Nephron progenitor cell (in vitro differentiated cells): ENCODE measurements around the gene CHAC1.

Experiments
- DNase-seq: peaks from one replicate; pipeline ENCODE4 v3.0.0; 2021
- H3K27ac Mint-ChIP-seq: 2 replicates; pipeline ENCODE4 v1.8.0; 2021; ENCODE audit warnings: mild to moderate bottlenecking, moderate library complexity, mixed read lengths
- H3K27me3 Mint-ChIP-seq: 2 replicates; pipeline ENCODE4 v1.8.0; 2021; ENCODE audit warnings: mild to moderate bottlenecking, low read depth, mixed read lengths; ENCODE audit not compliant: poor library complexity
- H3K36me3 Mint-ChIP-seq: 2 replicates; pipeline ENCODE4 v1.8.0; 2021; ENCODE audit warnings: low read depth, mixed read lengths
- H3K4me1 Mint-ChIP-seq: 2 replicates; pipeline ENCODE4 v1.8.0; 2021; ENCODE audit warnings: mixed read lengths
- H3K4me3 Mint-ChIP-seq: 2 replicates; pipeline ENCODE4 v1.8.0; 2021; ENCODE audit warnings: mild to moderate bottlenecking, moderate library complexity, mixed read lengths
- H3K9me3 Mint-ChIP-seq: 2 replicates; pipeline ENCODE4 v1.8.0; 2021; ENCODE audit warnings: mild to moderate bottlenecking, moderate library complexity, mixed read lengths
- TF ChIP-seq, protein P1 (sequence below): fragments of 200-600 bp; sonication (generic); IDR thresholded peaks from 2 replicates; pipeline ENCODE4 v1.5.0; 2021; ENCODE audit warnings: antibody characterized with exemption

The CHAC1 gene

DNA sequence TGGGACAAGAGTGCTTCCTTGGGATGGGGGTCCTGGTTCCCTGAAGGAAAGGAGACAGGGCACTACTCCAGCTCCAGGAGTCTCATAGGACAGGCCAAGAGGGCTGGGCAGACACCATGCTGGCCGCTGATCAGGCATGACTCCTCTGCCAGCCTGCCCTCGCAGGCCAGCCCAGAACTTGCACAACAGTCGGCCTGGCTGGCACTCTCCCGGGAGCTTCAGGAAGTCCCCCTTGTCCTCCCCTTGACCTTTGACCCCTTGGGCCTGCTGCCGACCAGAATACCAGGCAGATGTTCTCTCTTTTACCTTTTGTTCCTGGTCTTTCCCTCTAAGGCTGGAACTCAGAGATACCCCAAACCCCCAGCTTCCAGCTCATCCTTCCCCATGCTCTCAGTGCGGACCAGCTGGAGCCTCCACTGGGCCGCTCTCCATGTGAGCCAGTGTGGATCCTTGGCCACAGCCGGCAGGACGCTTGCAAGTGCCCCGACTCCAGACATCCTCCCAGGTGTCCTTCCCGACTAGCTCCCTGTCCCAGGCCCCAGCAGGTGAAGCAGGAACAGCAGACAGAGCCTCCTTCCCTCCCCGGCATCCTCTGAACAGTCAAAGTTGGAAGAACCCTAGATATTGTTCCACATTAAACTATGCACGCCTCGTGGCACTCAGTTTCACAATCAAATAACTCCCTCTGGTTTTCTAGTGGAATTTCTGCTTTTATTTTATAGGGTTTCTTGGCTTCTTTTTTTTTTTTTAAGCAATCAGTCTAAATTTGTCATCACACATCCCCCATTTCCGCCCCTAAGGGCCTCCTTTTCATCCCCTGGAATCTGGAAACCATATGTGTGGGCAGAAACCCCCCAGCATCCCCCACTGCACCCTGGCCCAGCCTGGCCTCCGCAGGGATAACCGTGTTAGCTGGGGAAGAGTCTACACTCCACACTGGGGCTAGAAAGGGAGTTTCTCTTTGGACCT, 43.3 kb upstream of the CHAC1 start:
- TF ChIP-seq, protein P1, sequence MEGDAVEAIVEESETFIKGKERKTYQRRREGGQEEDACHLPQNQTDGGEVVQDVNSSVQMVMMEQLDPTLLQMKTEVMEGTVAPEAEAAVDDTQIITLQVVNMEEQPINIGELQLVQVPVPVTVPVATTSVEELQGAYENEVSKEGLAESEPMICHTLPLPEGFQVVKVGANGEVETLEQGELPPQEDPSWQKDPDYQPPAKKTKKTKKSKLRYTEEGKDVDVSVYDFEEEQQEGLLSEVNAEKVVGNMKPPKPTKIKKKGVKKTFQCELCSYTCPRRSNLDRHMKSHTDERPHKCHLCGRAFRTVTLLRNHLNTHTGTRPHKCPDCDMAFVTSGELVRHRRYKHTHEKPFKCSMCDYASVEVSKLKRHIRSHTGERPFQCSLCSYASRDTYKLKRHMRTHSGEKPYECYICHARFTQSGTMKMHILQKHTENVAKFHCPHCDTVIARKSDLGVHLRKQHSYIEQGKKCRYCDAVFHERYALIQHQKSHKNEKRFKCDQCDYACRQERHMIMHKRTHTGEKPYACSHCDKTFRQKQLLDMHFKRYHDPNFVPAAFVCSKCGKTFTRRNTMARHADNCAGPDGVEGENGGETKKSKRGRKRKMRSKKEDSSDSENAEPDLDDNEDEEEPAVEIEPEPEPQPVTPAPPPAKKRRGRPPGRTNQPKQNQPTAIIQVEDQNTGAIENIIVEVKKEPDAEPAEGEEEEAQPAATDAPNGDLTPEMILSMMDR = no peak
- Mint-ChIP-seq H3K27ac (peak overlapping the region; percentile 33), H3K9me3 (no peaks in the 10 kb centered on the region), H3K4me3 (peak overlapping the region; percentile 41), H3K36me3 (no peaks in the 10 kb centered on the region), H3K27me3 (peaks cover 10% of the 10 kb centered on the region), H3K4me1 (peaks cover 59% of the 10 kb centered on the region)
- no peak for DNase-seq

DNA sequence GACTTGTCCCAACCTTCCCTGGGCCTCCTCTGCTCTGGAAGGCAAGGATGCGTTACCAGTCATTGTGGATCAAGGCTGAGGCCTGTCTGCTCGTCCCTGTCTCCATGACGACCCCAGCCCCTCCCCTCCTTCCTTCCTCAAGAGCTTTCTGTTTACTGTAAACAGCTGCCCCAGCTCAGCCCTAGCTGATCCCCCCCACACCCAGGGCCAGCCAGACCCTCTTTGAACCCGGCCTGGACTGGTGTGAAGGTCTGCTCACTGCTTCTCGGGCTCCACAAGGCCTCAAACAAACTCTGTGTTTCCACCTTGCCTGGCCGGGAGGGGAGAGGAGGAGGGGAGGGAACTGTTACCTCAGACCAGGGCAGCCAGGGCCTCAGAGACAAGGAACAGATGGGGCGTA, 42.1 kb upstream of the CHAC1 start:
- DNase-seq = peak; percentile 65
- H3K4me3 Mint-ChIP-seq = peak overlapping the region; percentile 23
- peak overlapping the region; percentile 98 for H3K27ac Mint-ChIP-seq
- peaks cover 60% of the 10 kb centered on the region for H3K4me1 Mint-ChIP-seq
- no peaks in the 10 kb centered on the region for H3K36me3 Mint-ChIP-seq
- peaks cover 12% of the 10 kb centered on the region for H3K27me3 Mint-ChIP-seq
- TF ChIP-seq, protein P1 = no peak
- H3K9me3 Mint-ChIP-seq = no peaks in the 10 kb centered on the region

DNA sequence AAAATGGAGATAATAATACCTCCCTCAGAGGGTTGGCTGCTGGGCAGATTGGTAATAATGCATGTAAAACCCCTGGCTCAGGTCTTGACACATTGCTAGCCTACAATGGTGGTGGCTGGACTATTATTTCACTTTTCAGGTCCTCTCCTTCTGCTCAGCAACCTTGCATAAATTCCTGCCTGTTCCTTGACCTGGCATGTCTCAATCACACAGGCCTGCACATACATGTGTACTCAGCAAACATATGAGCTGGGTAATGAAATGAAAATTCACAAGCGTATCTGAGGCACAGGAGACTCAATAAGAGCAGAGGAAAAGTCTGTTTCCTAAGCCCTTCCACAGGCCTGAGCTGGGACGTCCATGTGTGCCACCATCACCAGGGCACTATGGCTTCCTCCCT, 41.6 kb upstream of the CHAC1 start:
- no peaks in the 10 kb centered on the region for H3K36me3 Mint-ChIP-seq
- H3K9me3 Mint-ChIP-seq = no peaks in the 10 kb centered on the region
- peaks cover 65% of the 10 kb centered on the region for H3K4me1 Mint-ChIP-seq
- H3K27ac Mint-ChIP-seq = peak overlapping the region; percentile 98
- no peak overlapping the region for H3K4me3 Mint-ChIP-seq
- TF ChIP-seq, protein P1 = no peak
- no peak for DNase-seq
- peaks cover 16% of the 10 kb centered on the region for H3K27me3 Mint-ChIP-seq

DNA sequence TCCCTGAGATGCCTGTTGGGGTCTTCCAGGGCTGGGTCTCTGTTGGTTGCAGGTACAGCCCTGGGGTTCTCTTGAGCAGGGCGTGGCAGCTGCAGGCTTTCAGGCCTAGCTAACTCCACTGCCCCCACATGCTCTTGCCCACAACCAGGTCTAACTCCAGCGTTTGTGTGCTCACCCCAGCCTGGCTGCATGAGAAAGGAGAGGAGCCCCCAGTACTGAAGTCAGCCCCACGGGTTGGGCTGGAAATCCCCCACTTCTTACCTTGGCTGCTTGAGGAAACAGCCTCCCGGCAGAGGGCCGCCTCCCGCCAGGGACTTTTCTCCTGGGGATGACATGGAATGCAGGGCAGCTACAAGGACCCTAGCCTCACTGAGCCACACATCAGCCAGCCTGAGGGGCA, 40.8 kb upstream of the CHAC1 start:
- Mint-ChIP-seq H3K27me3 (peaks cover 16% of the 10 kb centered on the region), H3K9me3 (no peaks in the 10 kb centered on the region), H3K27ac (no peak overlapping the region), H3K4me3 (no peak overlapping the region), H3K4me1 (peaks cover 67% of the 10 kb centered on the region), H3K36me3 (no peaks in the 10 kb centered on the region)
- TF ChIP-seq, protein P1 = no peak
- DNase-seq = no peak

DNA sequence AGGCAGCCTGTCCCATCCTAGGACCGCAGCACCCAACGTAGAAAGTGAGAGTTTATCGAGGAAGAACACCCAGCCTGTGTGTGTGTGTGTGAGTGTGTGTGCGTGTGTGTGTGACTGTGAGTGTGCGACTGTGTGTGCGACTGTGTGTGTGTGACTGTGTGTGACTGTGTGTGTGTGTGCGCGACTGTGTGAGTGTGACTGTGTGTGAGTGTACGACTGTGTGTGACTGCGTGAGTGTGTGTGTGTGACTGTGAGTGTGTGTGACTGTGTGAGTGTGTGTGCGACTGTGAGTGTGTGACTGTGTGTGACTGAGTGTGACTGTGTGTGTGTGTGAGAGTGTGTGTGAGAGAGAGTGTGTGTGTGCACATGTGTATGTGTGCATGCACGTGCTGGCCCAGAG, 39.3 kb upstream of the CHAC1 start:
- TF ChIP-seq, protein P1 = no peak
- Mint-ChIP-seq H3K27ac (peak overlapping the region; percentile 0), H3K9me3 (no peaks in the 10 kb centered on the region), H3K36me3 (no peaks in the 10 kb centered on the region), H3K4me3 (no peak overlapping the region), H3K27me3 (peaks cover 14% of the 10 kb centered on the region), H3K4me1 (peaks cover 73% of the 10 kb centered on the region)
- no peak for DNase-seq

DNA sequence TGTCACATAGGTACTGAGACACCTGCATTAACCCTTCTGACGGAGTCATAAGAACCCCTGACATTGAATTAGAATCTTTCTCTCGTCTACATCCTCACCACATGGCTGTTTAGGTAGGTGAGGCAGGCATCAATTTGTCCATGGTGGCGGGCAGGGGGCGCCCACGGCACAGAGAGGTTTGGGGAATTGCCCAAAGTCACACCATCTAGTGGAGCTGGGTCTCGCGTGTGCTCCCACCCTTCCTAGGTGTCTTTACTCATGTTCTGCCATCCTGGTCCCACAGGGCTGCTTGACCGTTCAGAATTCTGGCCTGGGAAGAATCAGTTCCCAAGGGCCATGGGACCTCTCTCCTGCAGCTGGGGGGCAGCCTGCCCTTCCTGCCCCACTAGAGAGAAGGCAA, 38.8 kb upstream of the CHAC1 start:
- H3K4me1 Mint-ChIP-seq = peaks cover 73% of the 10 kb centered on the region
- peaks cover 9% of the 10 kb centered on the region for H3K27me3 Mint-ChIP-seq
- no peak overlapping the region for H3K4me3 Mint-ChIP-seq

More for the DNA sequence above, 38.8 kb upstream of the CHAC1 start:
- H3K9me3 Mint-ChIP-seq = no peaks in the 10 kb centered on the region
- TF ChIP-seq, protein P1 = no peak
- DNase-seq = no peak
- no peaks in the 10 kb centered on the region for H3K36me3 Mint-ChIP-seq
- no peak overlapping the region for H3K27ac Mint-ChIP-seq
